ENCODE results near the gene EREG.

GRCh38 chr4:74408639-74409038 is 43.7 kb downstream of the EREG start:
- TF ChIP-seq EP300 (IDR thresholded peaks at IDR 0.05) (no peak), POLR2A (IDR thresholded peaks at IDR 0.05) (no peak), CTCF (IDR thresholded peaks at IDR 0.05) (no peak)
